CD4-positive, alpha-beta T cell treated with Interferon alpha-2 for 1 hour (primary cell): Measurements from ENCODE around the gene PSG1.

Source experiments
- DNase-seq, 2 donors: peaks; one replicate each; pipeline ENCODE4 v3.0.0-alpha.2; 2020 to 2022

PSG1 gene

DNA sequence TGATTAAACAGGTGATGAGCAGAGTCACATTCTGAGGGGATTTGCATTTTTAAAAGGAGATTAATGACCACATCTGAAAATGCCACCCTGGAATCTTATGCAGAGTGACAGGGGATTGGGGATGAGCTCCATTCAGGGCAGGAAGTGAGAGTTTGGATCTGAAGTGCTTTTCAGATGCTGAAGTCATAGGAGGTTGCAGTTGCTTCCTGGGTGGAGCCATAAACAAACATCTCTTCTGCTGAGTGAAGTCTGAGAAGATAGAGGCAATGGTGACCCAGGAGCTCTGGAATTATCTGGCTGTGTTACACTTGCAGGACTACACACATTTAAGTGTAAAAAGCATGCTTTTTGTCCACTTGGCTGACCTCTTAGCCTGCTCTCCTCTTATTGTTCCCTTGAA, 62.6 kb downstream of the PSG1 start:
- no peak for DNase-seq
